Left lobe of liver (tissue), 2 donors: ENCODE data around the gene DOK3. TPM values are rescaled to one million over a fixed set of nuclear protein-coding genes. Genes with fewer than 3 reads are reported as not detected.

ENCODE experiments used
- ATAC-seq: fragments of 200-7000 bp; cut with Tn5 transposase; one replicate; pipeline ENCODE4 v1.9.1; 2020; ENCODE audit warnings: mild to moderate bottlenecking, moderate library complexity
- DNase-seq: peaks from one replicate; pipeline ENCODE4 v3.0.0-alpha.2; 2020; ENCODE audit warnings: low spot score
- total RNA-seq: library from RNA; stranded (reverse); gene quantifications from one replicate; pipeline ENCODE4 v1.2.1, GENCODE V29; 2021
- donor health status: DM: no; HTN: no; CAD: no; lungs with moderate emphysema.
- donor health status: DM: no; HTN: yes; CAD: no.

Gene DOK3
- total RNA-seq, 1 donor from 2014 or later = 3.2 TPM

- no peak for DNase-seq
- no peak for ATAC-seq
Observed at GRCh38 chr5:177537389-177538361, 28.0 kb upstream of the DOK3 start.

GRCh38 chr5:177536386-177536785, 26.8 kb upstream of the DOK3 start:
- ATAC-seq (no peak), DNase-seq (no peak)

- ATAC-seq (peak; percentile 75), DNase-seq (no peak)
Observed at GRCh38 chr5:177535125-177535524, 25.5 kb upstream of the DOK3 start.

- ATAC-seq (peak; percentile 79), DNase-seq (peak; percentile 62)
Observed at GRCh38 chr5:177534433-177534832, 24.8 kb upstream of the DOK3 start.

DNA sequence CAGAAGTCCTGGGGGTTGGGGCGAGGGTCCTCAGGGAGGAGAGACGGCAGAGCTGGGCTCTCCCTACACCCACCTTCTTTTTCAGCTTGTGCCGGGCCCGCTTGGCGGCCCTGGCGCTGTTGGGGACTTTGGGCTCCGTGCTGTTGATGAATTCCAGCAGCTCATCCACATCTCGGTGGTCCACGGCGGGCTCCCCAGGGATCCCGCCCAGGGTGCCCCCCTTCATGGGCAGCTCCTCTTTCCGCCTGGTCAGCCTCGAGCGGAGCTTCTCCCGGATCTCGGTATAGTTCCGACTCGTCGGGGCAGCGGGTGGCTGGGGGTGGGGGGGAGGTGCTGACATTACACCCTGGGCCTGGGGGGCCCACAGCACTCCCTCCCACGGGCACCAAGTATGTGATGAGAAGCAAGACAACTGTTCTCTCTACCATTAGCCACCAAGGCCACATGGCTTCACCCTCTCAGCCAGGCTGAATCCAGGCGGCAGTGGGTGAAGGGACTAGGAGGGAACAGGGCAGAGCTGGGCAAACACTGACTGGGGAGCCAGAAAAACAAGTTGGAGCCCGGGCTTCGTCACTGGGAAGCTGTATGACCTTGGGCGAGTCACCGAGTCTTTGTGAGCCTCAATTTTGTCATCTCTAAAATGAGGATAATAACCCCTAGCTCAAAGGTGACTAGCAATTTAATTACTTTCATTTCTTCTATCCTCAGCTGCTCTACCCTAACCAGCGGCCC, 21.7 kb upstream of the DOK3 start:
- DNase-seq = no peak
- no peak for ATAC-seq

GRCh38 chr5:177530638-177531037, 21.0 kb upstream of the DOK3 start:
- ATAC-seq = no peak
- no peak for DNase-seq

DNA sequence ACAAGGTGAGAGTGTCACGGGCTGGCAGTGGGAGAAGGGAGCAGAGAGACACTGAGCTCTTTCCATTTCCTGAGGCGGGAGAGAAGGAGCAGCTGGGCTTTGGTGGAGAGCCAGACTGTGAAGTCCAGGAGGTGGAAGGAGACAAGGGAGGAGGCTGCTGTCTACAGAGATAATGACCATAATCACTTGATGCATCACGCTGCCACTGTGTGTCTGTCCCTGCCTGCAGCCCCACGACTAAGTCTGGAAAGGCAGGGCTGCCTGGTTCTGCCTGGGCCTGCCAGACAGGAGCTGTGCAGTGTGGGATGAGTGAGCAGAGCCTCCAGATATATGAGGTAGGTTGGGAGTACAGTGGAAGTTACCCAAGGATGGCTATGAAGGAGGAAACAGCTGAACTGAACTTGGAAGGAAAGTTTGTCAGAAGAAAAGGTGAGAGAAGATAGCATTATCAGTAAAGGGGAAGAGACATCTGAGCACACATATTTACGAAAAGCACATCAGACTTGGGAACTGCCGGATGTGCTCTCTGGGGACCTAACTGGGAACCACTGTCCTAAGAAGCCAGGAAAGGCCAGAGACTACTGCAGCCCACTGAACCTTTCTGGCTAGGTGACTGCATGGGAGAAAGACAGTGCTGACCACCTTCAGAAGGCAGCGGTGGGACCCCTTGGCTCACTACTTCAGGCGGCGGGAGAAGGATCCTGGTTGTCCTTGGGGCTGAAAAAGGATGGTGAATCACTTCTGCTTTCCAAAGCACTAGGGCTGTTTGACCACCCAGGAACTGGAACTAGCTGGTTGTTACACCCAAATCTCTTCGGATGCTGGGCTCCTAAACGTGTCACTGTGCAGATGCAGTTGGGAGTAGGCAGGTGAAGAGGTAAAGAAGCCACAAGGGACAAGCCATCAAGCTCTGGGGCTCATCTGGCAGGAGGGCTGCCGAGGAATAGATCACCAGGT, 19.9 kb upstream of the DOK3 start:
- ATAC-seq (no peak), DNase-seq (no peak)

- ATAC-seq (no peak), DNase-seq (no peak)
Observed at GRCh38 chr5:177528631-177529030, 19.0 kb upstream of the DOK3 start.

GRCh38 chr5:177527595-177527994, 18.0 kb upstream of the DOK3 start:
- ATAC-seq = no peak
- DNase-seq = no peak

GRCh38 chr5:177526791-177527190, 17.2 kb upstream of the DOK3 start:
- no peak for DNase-seq
- ATAC-seq = no peak

DNA sequence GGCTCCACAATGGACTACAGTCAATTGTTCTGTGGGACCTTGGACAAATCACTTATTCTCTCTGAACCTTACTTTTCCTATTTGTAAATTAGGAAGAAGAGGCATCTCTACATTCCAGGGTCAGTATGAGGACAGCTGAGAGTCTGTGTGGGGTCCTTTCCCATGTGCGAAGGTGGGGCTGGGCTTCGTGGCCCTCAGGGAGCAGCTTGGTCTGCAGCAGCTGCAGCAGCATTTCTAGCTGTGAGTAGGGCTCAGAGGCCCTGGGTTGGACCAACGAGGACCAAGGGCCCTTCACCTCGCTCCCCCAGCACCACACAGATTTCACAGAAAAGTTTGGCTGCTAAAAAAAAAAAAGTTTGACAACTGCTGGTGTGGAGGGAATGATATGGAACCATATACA, 16.6 kb upstream of the DOK3 start:
- no peak for ATAC-seq
- DNase-seq = no peak

GRCh38 chr5:177524941-177525655, 15.5 kb upstream of the DOK3 start:
- ATAC-seq (no peak), DNase-seq (no peak)

GRCh38 chr5:177524539-177524900, 14.9 kb upstream of the DOK3 start:
- ATAC-seq = no peak
- no peak for DNase-seq

DNA sequence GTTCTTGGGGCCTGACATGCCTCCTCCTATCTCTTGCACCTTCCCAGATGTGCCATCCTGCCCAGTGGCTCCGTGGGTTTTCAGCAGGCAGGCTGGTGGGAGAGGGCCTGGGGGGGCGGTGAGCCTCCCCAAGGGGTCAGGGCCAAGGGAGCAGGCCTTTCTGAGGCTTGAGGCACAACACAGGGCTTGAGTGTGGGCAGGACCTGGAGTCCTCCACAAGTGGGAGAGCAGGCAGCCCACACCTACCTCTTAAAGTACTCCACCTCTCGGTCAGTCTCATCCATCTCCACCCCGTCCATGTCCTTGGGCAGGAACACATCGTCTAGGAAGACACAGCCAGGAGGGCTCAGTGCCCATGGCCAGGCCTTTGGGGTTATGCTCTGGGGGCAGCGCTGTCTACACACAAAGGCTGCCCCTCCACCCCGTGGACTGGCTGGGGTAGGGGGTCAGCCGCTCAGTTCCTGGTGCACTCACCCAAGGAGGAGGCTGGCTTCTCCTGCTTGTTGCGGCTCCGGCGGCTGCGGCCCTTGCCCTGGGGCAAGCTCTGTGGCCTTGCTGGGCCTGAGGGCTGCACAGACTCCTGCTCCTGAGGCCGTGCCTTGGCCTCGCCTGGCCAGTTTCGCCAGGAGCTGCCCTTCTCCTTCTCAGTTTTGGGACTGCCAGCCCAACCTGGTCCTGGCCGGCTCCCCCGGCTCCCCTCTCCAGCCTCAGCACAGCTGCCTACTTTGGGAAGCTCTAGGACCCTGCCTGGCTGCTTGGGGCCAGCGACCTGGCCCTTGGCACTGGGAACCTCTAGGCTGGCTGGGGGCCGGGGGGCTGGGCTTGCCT, 14.3 kb upstream of the DOK3 start:
- DNase-seq (no peak), ATAC-seq (no peak)

GRCh38 chr5:177520916-177521513, 11.4 kb upstream of the DOK3 start:
- ATAC-seq (no peak), DNase-seq (no peak)

DNA sequence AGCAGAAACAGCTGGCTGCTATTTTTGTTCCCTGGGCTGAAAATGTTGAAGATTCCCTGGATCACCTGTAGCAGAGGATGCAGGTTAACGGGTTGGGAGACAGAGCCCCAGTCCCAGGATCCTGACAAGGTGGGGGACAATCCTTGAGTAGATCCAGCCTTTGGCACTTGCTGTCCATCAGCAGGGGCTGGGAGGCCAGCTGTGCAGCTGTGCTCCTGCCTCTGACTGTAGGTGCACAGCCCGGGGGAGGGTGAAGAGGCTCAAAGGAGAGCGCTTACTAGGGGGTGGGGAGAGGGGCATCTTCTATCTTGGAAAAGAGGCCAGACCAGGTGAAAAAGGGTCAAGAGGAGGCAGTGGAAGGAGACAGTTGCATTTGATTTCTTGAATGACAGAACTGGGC, 10.6 kb upstream of the DOK3 start:
- ATAC-seq (no peak), DNase-seq (no peak)

- no peak for ATAC-seq
- no peak for DNase-seq
Observed at GRCh38 chr5:177519463-177520235, 10.0 kb upstream of the DOK3 start.
